ENCODE measurements around the gene PCDHB1.
"Not testable (repeated sequence)": the region's sequence is repeated elsewhere in the genome, so short reads cannot be mapped to it uniquely, and the experiment has no call there.

PCDHB1 gene

DNA sequence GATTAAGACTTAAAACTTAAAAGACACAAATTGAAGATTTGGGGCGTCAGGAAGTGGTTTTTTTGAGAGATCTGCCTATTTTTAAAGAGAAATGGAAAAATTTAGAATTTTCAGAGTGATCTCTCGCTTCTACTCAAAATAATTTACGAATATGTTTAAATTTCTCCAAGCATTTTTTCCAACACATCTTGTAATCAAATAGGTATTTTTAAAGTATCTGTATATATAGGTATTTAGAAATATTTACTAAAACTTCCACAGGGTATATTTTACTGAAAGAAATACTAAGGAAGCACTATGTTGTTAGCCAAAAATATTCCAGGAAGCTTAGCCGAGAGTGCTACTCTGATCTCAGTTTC, 9.8 kb upstream of the PCDHB1 start:
- DNase-seq (ENCODE audit: low read depth, low spot score), result no peak
- no peak overlapping the region for H3K4me3 ChIP-seq (ENCODE audit: low read length)

- H3K4me3 ChIP-seq (ENCODE audit: low read length), result no peak overlapping the region
- DNase-seq (ENCODE audit: low read depth, low spot score), result no peak
Observed at GRCh38 chr5:141042555-141042954, 8.6 kb upstream of the PCDHB1 start.

- H3K4me3 ChIP-seq (ENCODE audit: low read length), result no peak overlapping the region
- DNase-seq (ENCODE audit: low read depth, low spot score), result no peak
Observed at GRCh38 chr5:141051521-141051866, 320 bp downstream of the PCDHB1 start.

DNA sequence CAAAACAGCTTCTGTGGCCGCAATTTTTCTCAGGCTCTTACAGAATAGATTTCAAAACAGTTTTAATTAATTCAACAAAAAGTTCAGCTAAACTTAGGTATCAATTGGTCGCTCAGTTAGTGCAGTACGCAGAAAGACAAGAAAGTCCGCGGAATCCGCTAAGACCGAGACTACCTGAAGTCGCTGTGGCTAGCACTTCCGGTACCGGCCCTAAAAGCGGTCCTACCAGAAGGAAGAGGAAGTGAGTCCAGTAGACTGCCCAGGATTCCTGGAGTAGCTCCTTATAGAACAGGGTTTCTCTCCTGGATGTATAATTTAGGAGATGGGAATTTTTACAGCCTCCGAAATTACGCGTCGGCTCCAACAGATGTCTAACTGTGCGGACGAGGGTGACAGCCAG, 26.7 kb downstream of the PCDHB1 start:
- no peak for DNase-seq (ENCODE audit: low read depth, low spot score)
- H3K4me3 ChIP-seq (ENCODE audit: low read length), result no peak overlapping the region

GRCh38 chr5:141082228-141082627, 31.1 kb downstream of the PCDHB1 start:
- no peak overlapping the region for H3K4me3 ChIP-seq (ENCODE audit: low read length)
- DNase-seq (ENCODE audit: low read depth, low spot score), result no peak

GRCh38 chr5:141084487-141084989, 33.4 kb downstream of the PCDHB1 start:
- peak overlapping the region; percentile 44 for H3K4me3 ChIP-seq (ENCODE audit: low read length)
- DNase-seq (ENCODE audit: low read depth, low spot score), result peak; percentile 58

- peak within 1 kb of the TSS; percentile 13; the same call in 1 of the 2 replicates for H3K4me3 ChIP-seq (ENCODE audit: low read length)
- peak; percentile 29 for DNase-seq (ENCODE audit: low read depth, low spot score)
Observed at GRCh38 chr5:141094481-141095262, 43.5 kb downstream of the PCDHB1 start, which contains the start of gene PCDHB2. Gene PCDHB2 (plus strand): TSS chr5:141094615. CDS start chr5:141094791, 176 bp downstream.

DNA sequence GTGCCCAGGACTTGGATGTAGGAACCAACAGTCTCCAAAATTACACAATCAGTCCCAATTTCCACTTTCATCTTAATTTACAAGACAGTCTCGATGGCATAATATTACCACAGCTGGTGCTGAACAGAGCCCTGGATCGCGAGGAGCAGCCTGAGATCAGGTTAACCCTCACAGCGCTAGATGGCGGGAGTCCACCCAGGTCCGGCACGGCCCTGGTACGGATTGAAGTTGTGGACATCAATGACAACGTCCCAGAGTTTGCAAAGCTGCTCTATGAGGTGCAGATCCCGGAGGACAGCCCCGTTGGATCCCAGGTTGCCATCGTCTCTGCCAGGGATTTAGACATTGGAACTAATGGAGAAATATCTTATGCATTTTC, 44.1 kb downstream of the PCDHB1 start:
- DNase-seq (ENCODE audit: low read depth, low spot score), result no peak
- H3K4me3 ChIP-seq (ENCODE audit: low read length), result no peak overlapping the region

DNA sequence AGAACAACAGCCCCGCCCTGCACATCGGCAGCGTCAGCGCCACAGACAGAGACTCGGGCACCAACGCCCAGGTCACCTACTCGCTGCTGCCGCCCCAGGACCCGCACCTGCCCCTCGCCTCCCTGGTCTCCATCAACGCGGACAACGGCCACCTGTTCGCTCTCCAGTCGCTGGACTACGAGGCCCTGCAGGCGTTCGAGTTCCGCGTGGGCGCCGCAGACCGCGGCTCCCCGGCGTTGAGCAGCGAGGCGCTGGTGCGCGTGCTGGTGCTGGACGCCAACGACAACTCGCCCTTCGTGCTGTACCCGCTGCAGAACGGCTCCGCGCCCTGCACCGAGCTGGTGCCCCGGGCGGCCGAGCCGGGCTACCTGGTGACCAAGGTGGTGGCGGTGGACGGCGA, 45.0 kb downstream of the PCDHB1 start:
- DNase-seq (ENCODE audit: low read depth, low spot score); H3K4me3 ChIP-seq (ENCODE audit: low read length): not testable (repeated sequence)

DNA sequence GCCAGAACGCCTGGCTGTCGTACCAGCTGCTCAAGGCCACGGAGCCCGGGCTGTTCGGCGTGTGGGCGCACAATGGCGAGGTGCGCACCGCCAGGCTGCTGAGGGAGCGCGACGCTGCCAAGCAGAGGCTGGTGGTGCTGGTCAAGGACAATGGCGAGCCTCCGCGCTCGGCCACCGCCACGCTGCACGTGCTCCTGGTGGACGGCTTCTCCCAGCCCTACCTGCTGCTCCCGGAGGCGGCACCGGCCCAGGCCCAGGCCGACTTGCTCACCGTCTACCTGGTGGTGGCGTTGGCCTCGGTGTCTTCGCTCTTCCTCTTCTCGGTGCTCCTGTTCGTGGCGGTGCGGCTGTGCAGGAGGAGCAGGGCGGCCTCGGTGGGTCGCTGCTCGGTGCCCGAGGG, 45.4 kb downstream of the PCDHB1 start:
- not testable (repeated sequence) for DNase-seq (ENCODE audit: low read depth, low spot score)

DNA sequence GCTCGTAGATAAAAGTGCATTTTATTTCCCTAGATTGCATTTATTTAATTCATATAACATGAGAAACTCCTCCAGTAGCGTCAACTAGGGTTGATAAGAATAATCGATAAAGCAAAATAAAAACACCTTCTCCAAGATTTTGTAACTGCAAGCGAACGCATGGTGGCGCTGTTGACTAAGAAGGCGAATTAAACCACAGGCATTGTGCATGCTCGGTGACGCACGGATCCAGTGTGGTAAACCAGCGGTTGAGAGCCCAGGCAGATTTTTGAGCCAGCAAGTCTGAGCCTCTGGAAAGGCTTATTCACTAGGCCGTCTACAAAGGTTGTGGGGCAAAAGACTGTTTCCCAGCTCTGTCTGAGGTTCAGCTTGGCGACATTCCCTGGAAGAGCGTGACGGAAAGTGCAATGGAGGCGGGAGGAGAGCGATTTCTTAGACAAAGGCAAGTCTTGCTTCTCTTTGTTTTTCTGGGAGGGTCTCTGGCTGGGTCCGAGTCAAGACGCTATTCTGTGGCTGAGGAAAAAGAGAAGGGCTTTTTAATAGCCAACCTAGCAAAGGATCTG, 49.1 kb downstream of the PCDHB1 start, which contains the start of gene PCDHB3:
PCDHB3 (plus strand) TSS at position 231 of the 563 bp plus-strand sequence; CDS start at position 408, 177 bp downstream.
- H3K4me3 ChIP-seq (ENCODE audit: low read length), result no peak within 1 kb of the TSS
- no peak for DNase-seq (ENCODE audit: low read depth, low spot score)

More for the DNA sequence above, 45.4 kb downstream of the PCDHB1 start:
- not testable (repeated sequence) for H3K4me3 ChIP-seq (ENCODE audit: low read length)

- H3K4me3 ChIP-seq (ENCODE audit: low read length), result no peak overlapping the region
- DNase-seq (ENCODE audit: low read depth, low spot score), result no peak
Observed at GRCh38 chr5:141101059-141101458, 49.9 kb downstream of the PCDHB1 start.

DNA sequence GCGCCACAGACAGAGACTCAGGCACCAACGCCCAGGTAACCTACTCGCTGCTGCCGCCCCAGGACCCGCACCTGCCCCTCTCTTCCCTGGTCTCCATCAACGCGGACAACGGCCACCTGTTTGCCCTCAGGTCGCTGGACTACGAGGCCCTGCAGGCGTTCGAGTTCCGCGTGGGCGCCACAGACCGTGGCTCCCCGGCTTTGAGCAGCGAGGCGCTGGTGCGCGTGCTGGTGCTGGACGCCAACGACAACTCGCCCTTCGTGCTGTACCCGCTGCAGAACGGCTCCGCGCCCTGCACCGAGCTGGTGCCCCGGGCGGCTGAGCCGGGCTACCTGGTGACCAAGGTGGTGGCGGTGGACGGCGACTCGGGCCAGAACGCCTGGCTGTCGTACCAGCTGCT, 50.9 kb downstream of the PCDHB1 start:
- DNase-seq (ENCODE audit: low read depth, low spot score); H3K4me3 ChIP-seq (ENCODE audit: low read length): not testable (repeated sequence)

DNA sequence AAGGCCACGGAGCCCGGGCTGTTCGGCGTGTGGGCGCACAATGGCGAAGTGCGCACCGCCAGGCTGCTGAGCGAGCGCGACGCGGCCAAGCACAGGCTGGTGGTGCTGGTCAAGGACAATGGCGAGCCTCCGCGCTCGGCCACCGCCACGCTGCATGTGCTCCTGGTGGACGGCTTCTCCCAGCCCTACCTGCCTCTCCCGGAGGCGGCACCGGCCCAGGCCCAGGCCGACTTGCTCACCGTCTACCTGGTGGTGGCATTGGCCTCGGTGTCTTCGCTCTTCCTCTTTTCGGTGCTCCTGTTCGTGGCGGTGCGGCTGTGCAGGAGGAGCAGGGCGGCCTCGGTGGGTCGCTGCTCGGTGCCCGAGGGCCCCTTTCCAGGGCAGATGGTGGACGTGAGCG, 51.3 kb downstream of the PCDHB1 start:
- not testable (repeated sequence) for DNase-seq (ENCODE audit: low read depth, low spot score); H3K4me3 ChIP-seq (ENCODE audit: low read length)

- no peak overlapping the region for H3K4me3 ChIP-seq (ENCODE audit: low read length)
- no peak for DNase-seq (ENCODE audit: low read depth, low spot score)
Observed at GRCh38 chr5:141105350-141105749, 54.2 kb downstream of the PCDHB1 start.

Measured in Jurkat, Clone E6-1 (cell line).